Lower leg skin (tissue), 3 donors: ENCODE measurements around the gene IPO5.

Source experiments
- POLR2A ChIP-seq, 2 donors: fragments of 450-650 bp; IDR thresholded peaks; one replicate each; pipeline ENCODE4 v1.6.1; 2016 to 2017; ENCODE audit warnings: antibody characterized with exemption in 2 of 2, mild to moderate bottlenecking in 1 of 2, moderate library complexity in 1 of 2
- TF ChIP-seq, protein P1 (sequence below), 3 donors: fragments of 450-650 bp; IDR thresholded peaks; one replicate each; pipeline ENCODE4 v1.5.1; 2016; ENCODE audit warnings: antibody characterized with exemption in 3 of 3, mild to moderate bottlenecking in 3 of 3, moderate library complexity in 2 of 3

GRCh38 chr13:98020271-98020670 is 66.8 kb downstream of the IPO5 start:
- TF ChIP-seq, protein P1, sequence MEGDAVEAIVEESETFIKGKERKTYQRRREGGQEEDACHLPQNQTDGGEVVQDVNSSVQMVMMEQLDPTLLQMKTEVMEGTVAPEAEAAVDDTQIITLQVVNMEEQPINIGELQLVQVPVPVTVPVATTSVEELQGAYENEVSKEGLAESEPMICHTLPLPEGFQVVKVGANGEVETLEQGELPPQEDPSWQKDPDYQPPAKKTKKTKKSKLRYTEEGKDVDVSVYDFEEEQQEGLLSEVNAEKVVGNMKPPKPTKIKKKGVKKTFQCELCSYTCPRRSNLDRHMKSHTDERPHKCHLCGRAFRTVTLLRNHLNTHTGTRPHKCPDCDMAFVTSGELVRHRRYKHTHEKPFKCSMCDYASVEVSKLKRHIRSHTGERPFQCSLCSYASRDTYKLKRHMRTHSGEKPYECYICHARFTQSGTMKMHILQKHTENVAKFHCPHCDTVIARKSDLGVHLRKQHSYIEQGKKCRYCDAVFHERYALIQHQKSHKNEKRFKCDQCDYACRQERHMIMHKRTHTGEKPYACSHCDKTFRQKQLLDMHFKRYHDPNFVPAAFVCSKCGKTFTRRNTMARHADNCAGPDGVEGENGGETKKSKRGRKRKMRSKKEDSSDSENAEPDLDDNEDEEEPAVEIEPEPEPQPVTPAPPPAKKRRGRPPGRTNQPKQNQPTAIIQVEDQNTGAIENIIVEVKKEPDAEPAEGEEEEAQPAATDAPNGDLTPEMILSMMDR (IDR thresholded peaks at IDR 0.05) = no peak
- TF ChIP-seq POLR2A (IDR thresholded peaks at IDR 0.05) = no peak
